Measurements from ENCODE around the gene TAF1C.

TAF1C gene

GRCh38 chr16:84169765-84170310, 17.0 kb downstream of the TAF1C start:
- H3K27ac ChIP-seq (ENCODE audit: low read length): no peak overlapping the region

GRCh38 chr16:84166796-84167695, 19.8 kb downstream of the TAF1C start:
- 0 out of 2 replicates have a peak, but pooled peaks cover 4% of the 10 kb centered on the region for H3K27me3 ChIP-seq (ENCODE audit: insufficient read depth, low read length)
- H3K27ac ChIP-seq (ENCODE audit: low read length): no peak overlapping the region
- H3K4me3 ChIP-seq (ENCODE audit: low read length): no peak overlapping the region
- H3K9me3 ChIP-seq (ENCODE audit: insufficient read depth, low read depth, low read length): no peaks in the 10 kb centered on the region
- H3K9ac ChIP-seq (ENCODE audit: low read depth, low read length): no peak overlapping the region
- no peaks in the 10 kb centered on the region for H3K4me1 ChIP-seq (ENCODE audit: insufficient read depth, low read length)
- no peaks in the 10 kb centered on the region for H3K36me3 ChIP-seq (ENCODE audit: insufficient read depth, low read depth, low read length)

More at GRCh38 chr16:84169765-84170310, 17.0 kb downstream of the TAF1C start:
- Histone ChIP-seq H3K9me3 (ENCODE audit: insufficient read depth, low read depth, low read length) (no peaks in the 10 kb centered on the region), H3K9ac (ENCODE audit: low read depth, low read length) (no peak overlapping the region), H3K36me3 (ENCODE audit: insufficient read depth, low read depth, low read length) (no peaks in the 10 kb centered on the region), H3K4me3 (ENCODE audit: low read length) (no peak overlapping the region), H3K27me3 (ENCODE audit: insufficient read depth, low read length) (no peaks in the 10 kb centered on the region), H3K4me1 (ENCODE audit: insufficient read depth, low read length) (no peaks in the 10 kb centered on the region)

GRCh38 chr16:84165746-84166145, 21.1 kb downstream of the TAF1C start:
- Histone ChIP-seq H3K4me1 (ENCODE audit: insufficient read depth, low read length) (no peaks in the 10 kb centered on the region), H3K27ac (ENCODE audit: low read length) (no peak overlapping the region), H3K9ac (ENCODE audit: low read depth, low read length) (no peak overlapping the region), H3K36me3 (ENCODE audit: insufficient read depth, low read depth, low read length) (no peaks in the 10 kb centered on the region), H3K9me3 (ENCODE audit: insufficient read depth, low read depth, low read length) (no peaks in the 10 kb centered on the region), H3K4me3 (ENCODE audit: low read length) (no peak overlapping the region), H3K27me3 (ENCODE audit: insufficient read depth, low read length) (0 out of 2 replicates have a peak, but pooled peaks cover 4% of the 10 kb centered on the region)

- H3K27me3 ChIP-seq (ENCODE audit: insufficient read depth, low read length): 0 out of 2 replicates have a peak, but pooled peaks cover 4% of the 10 kb centered on the region
- H3K27ac ChIP-seq (ENCODE audit: low read length): no peak overlapping the region
- H3K9ac ChIP-seq (ENCODE audit: low read depth, low read length): no peak overlapping the region
- no peak overlapping the region for H3K4me3 ChIP-seq (ENCODE audit: low read length)
- no peaks in the 10 kb centered on the region for H3K4me1 ChIP-seq (ENCODE audit: insufficient read depth, low read length)
- H3K36me3 ChIP-seq (ENCODE audit: insufficient read depth, low read depth, low read length): no peaks in the 10 kb centered on the region
- H3K9me3 ChIP-seq (ENCODE audit: insufficient read depth, low read depth, low read length): no peaks in the 10 kb centered on the region
Measured at GRCh38 chr16:84161801-84162200, 25.1 kb downstream of the TAF1C start.

GRCh38 chr16:84161037-84161436, 25.8 kb downstream of the TAF1C start:
- no peaks in the 10 kb centered on the region for H3K4me1 ChIP-seq (ENCODE audit: insufficient read depth, low read length)
- no peak overlapping the region for H3K9ac ChIP-seq (ENCODE audit: low read depth, low read length)
- H3K4me3 ChIP-seq (ENCODE audit: low read length): no peak overlapping the region
- no peaks in the 10 kb centered on the region for H3K9me3 ChIP-seq (ENCODE audit: insufficient read depth, low read depth, low read length)
- H3K27ac ChIP-seq (ENCODE audit: low read length): no peak overlapping the region
- 0 out of 2 replicates have a peak, but pooled peaks cover 4% of the 10 kb centered on the region for H3K27me3 ChIP-seq (ENCODE audit: insufficient read depth, low read length)
- no peaks in the 10 kb centered on the region for H3K36me3 ChIP-seq (ENCODE audit: insufficient read depth, low read depth, low read length)

- Histone ChIP-seq H3K4me3 (ENCODE audit: low read length) (no peak overlapping the region), H3K9me3 (ENCODE audit: insufficient read depth, low read depth, low read length) (no peaks in the 10 kb centered on the region), H3K9ac (ENCODE audit: low read depth, low read length) (no peak overlapping the region), H3K4me1 (ENCODE audit: insufficient read depth, low read length) (no peaks in the 10 kb centered on the region), H3K27me3 (ENCODE audit: insufficient read depth, low read length) (0 out of 2 replicates have a peak, but pooled peaks cover 4% of the 10 kb centered on the region), H3K27ac (ENCODE audit: low read length) (no peak overlapping the region), H3K36me3 (ENCODE audit: insufficient read depth, low read depth, low read length) (no peaks in the 10 kb centered on the region)
Measured at GRCh38 chr16:84159800-84160199, 27.1 kb downstream of the TAF1C start.

GRCh38 chr16:84159007-84159406, 27.9 kb downstream of the TAF1C start:
- Histone ChIP-seq H3K4me3 (ENCODE audit: low read length) (no peak overlapping the region), H3K36me3 (ENCODE audit: insufficient read depth, low read depth, low read length) (no peaks in the 10 kb centered on the region), H3K27ac (ENCODE audit: low read length) (no peak overlapping the region), H3K9ac (ENCODE audit: low read depth, low read length) (no peak overlapping the region), H3K4me1 (ENCODE audit: insufficient read depth, low read length) (no peaks in the 10 kb centered on the region), H3K27me3 (ENCODE audit: insufficient read depth, low read length) (no peaks in the 10 kb centered on the region), H3K9me3 (ENCODE audit: insufficient read depth, low read depth, low read length) (no peaks in the 10 kb centered on the region)

GRCh38 chr16:84156342-84156784, 30.5 kb downstream of the TAF1C start:
- no peaks in the 10 kb centered on the region for H3K27me3 ChIP-seq (ENCODE audit: insufficient read depth, low read length)

GRCh38 chr16:84155771-84156170, 31.1 kb downstream of the TAF1C start:
- no peak overlapping the region for H3K27ac ChIP-seq (ENCODE audit: low read length)
- no peaks in the 10 kb centered on the region for H3K36me3 ChIP-seq (ENCODE audit: insufficient read depth, low read depth, low read length)
- H3K27me3 ChIP-seq (ENCODE audit: insufficient read depth, low read length): no peaks in the 10 kb centered on the region
- no peak overlapping the region for H3K9ac ChIP-seq (ENCODE audit: low read depth, low read length)
- H3K9me3 ChIP-seq (ENCODE audit: insufficient read depth, low read depth, low read length): no peaks in the 10 kb centered on the region
- no peak overlapping the region for H3K4me3 ChIP-seq (ENCODE audit: low read length)
- no peaks in the 10 kb centered on the region for H3K4me1 ChIP-seq (ENCODE audit: insufficient read depth, low read length)

More at GRCh38 chr16:84156342-84156784, 30.5 kb downstream of the TAF1C start:
- Histone ChIP-seq H3K9ac (ENCODE audit: low read depth, low read length) (no peak overlapping the region), H3K36me3 (ENCODE audit: insufficient read depth, low read depth, low read length) (no peaks in the 10 kb centered on the region), H3K4me3 (ENCODE audit: low read length) (no peak overlapping the region), H3K27ac (ENCODE audit: low read length) (no peak overlapping the region), H3K9me3 (ENCODE audit: insufficient read depth, low read depth, low read length) (no peaks in the 10 kb centered on the region), H3K4me1 (ENCODE audit: insufficient read depth, low read length) (no peaks in the 10 kb centered on the region)

- no peaks in the 10 kb centered on the region for H3K4me1 ChIP-seq (ENCODE audit: insufficient read depth, low read length)
- H3K27me3 ChIP-seq (ENCODE audit: insufficient read depth, low read length): no peaks in the 10 kb centered on the region
- H3K36me3 ChIP-seq (ENCODE audit: insufficient read depth, low read depth, low read length): no peaks in the 10 kb centered on the region
- H3K27ac ChIP-seq (ENCODE audit: low read length): no peak overlapping the region
- no peak overlapping the region for H3K4me3 ChIP-seq (ENCODE audit: low read length)
- H3K9me3 ChIP-seq (ENCODE audit: insufficient read depth, low read depth, low read length): no peaks in the 10 kb centered on the region
- H3K9ac ChIP-seq (ENCODE audit: low read depth, low read length): no peak overlapping the region
Measured at GRCh38 chr16:84155226-84155625, 31.6 kb downstream of the TAF1C start.

- Histone ChIP-seq H3K27me3 (ENCODE audit: insufficient read depth, low read length) (no peaks in the 10 kb centered on the region), H3K36me3 (ENCODE audit: insufficient read depth, low read depth, low read length) (no peaks in the 10 kb centered on the region), H3K27ac (ENCODE audit: low read length) (no peak overlapping the region), H3K4me3 (ENCODE audit: low read length) (no peak overlapping the region), H3K9ac (ENCODE audit: low read depth, low read length) (no peak overlapping the region), H3K4me1 (ENCODE audit: insufficient read depth, low read length) (no peaks in the 10 kb centered on the region), H3K9me3 (ENCODE audit: insufficient read depth, low read depth, low read length) (no peaks in the 10 kb centered on the region)
Measured at GRCh38 chr16:84153660-84154214, 33.1 kb downstream of the TAF1C start.
